ENCODE data around the gene TUB. TPM values are rescaled to one million over a fixed set of nuclear protein-coding genes. Genes with fewer than 3 reads are reported as not detected.

The TUB gene
- polyA plus RNA-seq, 1 donor (not counting 4 experiments of a cell fraction or from before 2014, with no cell fraction given), result 0.84 TPM

GRCh38 chr11:8038393-8038792 is 42.6 kb upstream of the TUB start:
- H3K27me3 ChIP-seq (ENCODE audit: control insufficient read depth, extremely low read depth, insufficient read depth, low read length), result peaks cover 3% of the 10 kb centered on the region
- no peaks in the 10 kb centered on the region for H3K9me1 ChIP-seq (ENCODE audit: control insufficient read depth, extremely low read depth, insufficient read depth, low read length)
- H3K79me2 ChIP-seq (ENCODE audit: control insufficient read depth, insufficient read depth, low read length), result no peaks in the 10 kb centered on the region
- dilution Hi-C loops (cut with MboI; ENCODE audit: extremely low pct_ligation_motif_present, low sequenced_read_pairs), result no loop called here
- no peak overlapping the region for H3K27ac ChIP-seq (ENCODE audit: control insufficient read depth, insufficient read depth, low read length)
- no peak overlapping the region for H3K4me2 ChIP-seq (ENCODE audit: control insufficient read depth, extremely low read depth, insufficient read depth, low read depth, low read length)
- H2AFZ ChIP-seq (ENCODE audit: control insufficient read depth, low read length), result no peak overlapping the region
- H3K9me3 ChIP-seq (ENCODE audit: control insufficient read depth, low read depth, low read length), result no peaks in the 10 kb centered on the region
- H3K4me3 ChIP-seq (ENCODE audit: control insufficient read depth in 2 of 3, extremely low read depth in 1 of 3, insufficient read depth in 2 of 3, low read depth in 1 of 3, low read length in 3 of 3), result no peak overlapping the region
- no peak for TF ChIP-seq EZH2 (IDR thresholded peaks at IDR 0.05; ENCODE audit: low read length)
- no peak for TF ChIP-seq CTCF (optimal IDR thresholded peaks at IDR 0.05 in 1 of 3, IDR thresholded peaks at IDR 0.05 in 1 of 3, conservative IDR thresholded peaks at IDR 0.05 in 1 of 3; ENCODE audit: extremely low read depth in 1 of 3, insufficient read depth in 2 of 3, low read length in 3 of 3)
- FAIRE-seq, result no peak
- no peak for DNase-seq (ENCODE audit: low read depth, low spot score)
- no peak overlapping the region for H3K9ac ChIP-seq (ENCODE audit: control insufficient read depth, extremely low read depth, insufficient read depth, low read length)
- no peaks in the 10 kb centered on the region for H4K20me1 ChIP-seq (ENCODE audit: control insufficient read depth, extremely low read depth, insufficient read depth, low read length)
- H3K36me3 ChIP-seq (ENCODE audit: control insufficient read depth in 2 of 2, extremely low read depth in 1 of 2, insufficient read depth in 2 of 2, low read length in 2 of 2), result no peaks in the 10 kb centered on the region
- no peaks in the 10 kb centered on the region for H3K4me1 ChIP-seq (ENCODE audit: control insufficient read depth, extremely low read depth, insufficient read depth, low read length)

GRCh38 chr11:8038811-8039529 is 42.0 kb upstream of the TUB start:
- DNase-seq (ENCODE audit: low read depth, low spot score) (no peak), FAIRE-seq (no peak)
- Histone ChIP-seq H3K9ac (ENCODE audit: control insufficient read depth, extremely low read depth, insufficient read depth, low read length) (no peak overlapping the region), H3K79me2 (ENCODE audit: control insufficient read depth, insufficient read depth, low read length) (no peaks in the 10 kb centered on the region), H3K27me3 (ENCODE audit: control insufficient read depth, extremely low read depth, insufficient read depth, low read length) (peaks cover 6% of the 10 kb centered on the region), H3K9me3 (ENCODE audit: control insufficient read depth, low read depth, low read length) (no peaks in the 10 kb centered on the region), H3K4me1 (ENCODE audit: control insufficient read depth, extremely low read depth, insufficient read depth, low read length) (no peaks in the 10 kb centered on the region), H3K36me3 (ENCODE audit: control insufficient read depth in 2 of 2, extremely low read depth in 1 of 2, insufficient read depth in 2 of 2, low read length in 2 of 2) (no peaks in the 10 kb centered on the region), H4K20me1 (ENCODE audit: control insufficient read depth, extremely low read depth, insufficient read depth, low read length) (no peaks in the 10 kb centered on the region), H3K9me1 (ENCODE audit: control insufficient read depth, extremely low read depth, insufficient read depth, low read length) (no peaks in the 10 kb centered on the region), H3K27ac (ENCODE audit: control insufficient read depth, insufficient read depth, low read length) (no peak overlapping the region), H2AFZ (ENCODE audit: control insufficient read depth, low read length) (no peak overlapping the region), H3K4me2 (ENCODE audit: control insufficient read depth, extremely low read depth, insufficient read depth, low read depth, low read length) (no peak overlapping the region), H3K4me3 (ENCODE audit: control insufficient read depth in 2 of 3, extremely low read depth in 1 of 3, insufficient read depth in 2 of 3, low read depth in 1 of 3, low read length in 3 of 3) (no peak overlapping the region)
- TF ChIP-seq CTCF (optimal IDR thresholded peaks at IDR 0.05 in 1 of 3, IDR thresholded peaks at IDR 0.05 in 1 of 3, conservative IDR thresholded peaks at IDR 0.05 in 1 of 3; ENCODE audit: extremely low read depth in 1 of 3, insufficient read depth in 2 of 3, low read length in 3 of 3), result no peak
- no peak for TF ChIP-seq EZH2 (IDR thresholded peaks at IDR 0.05; ENCODE audit: low read length)
- dilution Hi-C loops (cut with MboI; ENCODE audit: extremely low pct_ligation_motif_present, low sequenced_read_pairs), result no loop called here

Data from keratinocyte (primary cell).